ENCODE results near the gene ZGPAT.

Gene ZGPAT

DNA sequence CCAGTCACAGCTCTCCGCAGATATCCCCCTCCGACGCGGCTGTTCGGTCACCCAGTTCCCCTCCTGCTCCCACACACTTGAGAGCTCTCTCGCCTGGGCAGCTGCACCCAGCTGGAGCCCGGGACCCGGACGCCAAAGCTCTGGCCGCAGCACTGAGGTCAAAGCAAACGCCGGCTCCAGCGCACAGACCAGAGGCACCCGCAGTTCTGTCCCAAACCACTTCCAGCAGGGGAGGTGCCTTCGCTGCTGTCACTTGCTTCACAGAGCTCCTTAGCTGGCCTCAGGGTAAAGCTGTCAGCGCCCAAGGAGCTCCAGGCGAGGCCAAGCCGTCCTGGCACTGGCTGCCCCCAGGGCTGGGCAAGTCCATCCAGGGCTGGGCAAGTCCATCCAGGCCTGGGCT is 59.6 kb downstream of the ZGPAT start:
- H2AFZ ChIP-seq (ENCODE audit: low read depth) = no peak overlapping the region
- no peak overlapping the region for H3K4me2 ChIP-seq
- H4K20me1 ChIP-seq (ENCODE audit: insufficient read depth) = no peaks in the 10 kb centered on the region
- TF ChIP-seq, protein P1, sequence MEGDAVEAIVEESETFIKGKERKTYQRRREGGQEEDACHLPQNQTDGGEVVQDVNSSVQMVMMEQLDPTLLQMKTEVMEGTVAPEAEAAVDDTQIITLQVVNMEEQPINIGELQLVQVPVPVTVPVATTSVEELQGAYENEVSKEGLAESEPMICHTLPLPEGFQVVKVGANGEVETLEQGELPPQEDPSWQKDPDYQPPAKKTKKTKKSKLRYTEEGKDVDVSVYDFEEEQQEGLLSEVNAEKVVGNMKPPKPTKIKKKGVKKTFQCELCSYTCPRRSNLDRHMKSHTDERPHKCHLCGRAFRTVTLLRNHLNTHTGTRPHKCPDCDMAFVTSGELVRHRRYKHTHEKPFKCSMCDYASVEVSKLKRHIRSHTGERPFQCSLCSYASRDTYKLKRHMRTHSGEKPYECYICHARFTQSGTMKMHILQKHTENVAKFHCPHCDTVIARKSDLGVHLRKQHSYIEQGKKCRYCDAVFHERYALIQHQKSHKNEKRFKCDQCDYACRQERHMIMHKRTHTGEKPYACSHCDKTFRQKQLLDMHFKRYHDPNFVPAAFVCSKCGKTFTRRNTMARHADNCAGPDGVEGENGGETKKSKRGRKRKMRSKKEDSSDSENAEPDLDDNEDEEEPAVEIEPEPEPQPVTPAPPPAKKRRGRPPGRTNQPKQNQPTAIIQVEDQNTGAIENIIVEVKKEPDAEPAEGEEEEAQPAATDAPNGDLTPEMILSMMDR (conservative IDR thresholded peaks at IDR 0.05; ENCODE audit: low read depth, low read length) = no peak
- H3K36me3 ChIP-seq (ENCODE audit: insufficient read depth) = no peaks in the 10 kb centered on the region
- no peak overlapping the region for H3K9ac ChIP-seq
- H3K79me2 ChIP-seq (ENCODE audit: insufficient read depth, low read depth) = no peaks in the 10 kb centered on the region
- no peak overlapping the region for H3K27ac ChIP-seq
- no peak overlapping the region for H3K4me3 ChIP-seq (IDR thresholded peaks at IDR 0.05; ENCODE audit: insufficient read depth, low read depth, low read length)
- no peaks in the 10 kb centered on the region for H3K4me1 ChIP-seq (ENCODE audit: low read depth, poor library complexity, severe bottlenecking)
- H3K27me3 ChIP-seq (ENCODE audit: insufficient read depth, low read depth) = peaks cover 98% of the 10 kb centered on the region

- no peak overlapping the region for H2AFZ ChIP-seq (ENCODE audit: low read depth)
- H3K4me1 ChIP-seq (ENCODE audit: low read depth, poor library complexity, severe bottlenecking) = no peaks in the 10 kb centered on the region
- H3K4me3 ChIP-seq (IDR thresholded peaks at IDR 0.05; ENCODE audit: insufficient read depth, low read depth, low read length) = no peak overlapping the region
- H3K36me3 ChIP-seq (ENCODE audit: insufficient read depth) = no peaks in the 10 kb centered on the region
- H3K27me3 ChIP-seq (ENCODE audit: insufficient read depth, low read depth) = peaks cover 98% of the 10 kb centered on the region
- H3K79me2 ChIP-seq (ENCODE audit: insufficient read depth, low read depth) = no peaks in the 10 kb centered on the region
- no peak overlapping the region for H3K27ac ChIP-seq
- H3K4me2 ChIP-seq = no peak overlapping the region
- no peak overlapping the region for H3K9ac ChIP-seq
- H4K20me1 ChIP-seq (ENCODE audit: insufficient read depth) = no peaks in the 10 kb centered on the region
- TF ChIP-seq, protein P1 (conservative IDR thresholded peaks at IDR 0.05; ENCODE audit: low read depth, low read length) = no peak
Measured at GRCh38 chr20:63767886-63768285, 60.0 kb downstream of the ZGPAT start.

GRCh38 chr20:63768591-63769515 is 61.0 kb downstream of the ZGPAT start:
- Histone ChIP-seq H3K36me3 (ENCODE audit: insufficient read depth) (no peaks in the 10 kb centered on the region), H3K4me1 (ENCODE audit: low read depth, poor library complexity, severe bottlenecking) (no peaks in the 10 kb centered on the region), H3K4me3 (IDR thresholded peaks at IDR 0.05; ENCODE audit: insufficient read depth, low read depth, low read length) (no peak overlapping the region), H2AFZ (ENCODE audit: low read depth) (no peak overlapping the region), H3K27me3 (ENCODE audit: insufficient read depth, low read depth) (peaks cover 97% of the 10 kb centered on the region), H4K20me1 (ENCODE audit: insufficient read depth) (no peaks in the 10 kb centered on the region), H3K79me2 (ENCODE audit: insufficient read depth, low read depth) (no peaks in the 10 kb centered on the region), H3K4me2 (no peak overlapping the region), H3K9ac (no peak overlapping the region), H3K27ac (no peak overlapping the region)
- TF ChIP-seq, protein P1 (conservative IDR thresholded peaks at IDR 0.05; ENCODE audit: low read depth, low read length) = no peak

- H3K27ac ChIP-seq = no peak overlapping the region
- no peaks in the 10 kb centered on the region for H3K36me3 ChIP-seq (ENCODE audit: insufficient read depth)
- no peak overlapping the region for H2AFZ ChIP-seq (ENCODE audit: low read depth)
- H3K4me2 ChIP-seq = no peak overlapping the region
- TF ChIP-seq, protein P1 (conservative IDR thresholded peaks at IDR 0.05; ENCODE audit: low read depth, low read length) = no peak
- H3K4me3 ChIP-seq (IDR thresholded peaks at IDR 0.05; ENCODE audit: insufficient read depth, low read depth, low read length) = no peak overlapping the region
- H3K9ac ChIP-seq = no peak overlapping the region
- no peaks in the 10 kb centered on the region for H3K4me1 ChIP-seq (ENCODE audit: low read depth, poor library complexity, severe bottlenecking)
- no peaks in the 10 kb centered on the region for H3K79me2 ChIP-seq (ENCODE audit: insufficient read depth, low read depth)
- no peaks in the 10 kb centered on the region for H4K20me1 ChIP-seq (ENCODE audit: insufficient read depth)
- peaks cover 89% of the 10 kb centered on the region for H3K27me3 ChIP-seq (ENCODE audit: insufficient read depth, low read depth)
Measured at GRCh38 chr20:63769891-63770474, 62.1 kb downstream of the ZGPAT start.

All from KMS-11 (cell line).